ENCODE measurements around the gene BCOR. TPM values are rescaled to one million over a fixed set of nuclear protein-coding genes. Genes with fewer than 3 reads are reported as not detected.
A peak's percentile ranks its signal among the peaks of the same experiment; 100 is the strongest.

Gene BCOR
- total RNA-seq, 1 experiment from 2014 or later, result 21.8 TPM

GRCh38 chrX:40084471-40085101, 13.2 kb downstream of the BCOR start:
- H3K79me2 ChIP-seq (ENCODE audit: low read length), result peaks cover 94% of the 10 kb centered on the region
- BruUV-seq (replicated peaks), result no TSS peak
- TF ChIP-seq EZH2 (IDR thresholded peaks at IDR 0.05; ENCODE audit: low read length, unreplicated experiment) (no peak), EZH2phosphoT487 (IDR thresholded peaks at IDR 0.05; ENCODE audit: borderline replicate concordance, low read length) (no peak)
- TF ChIP-seq, protein P1, sequence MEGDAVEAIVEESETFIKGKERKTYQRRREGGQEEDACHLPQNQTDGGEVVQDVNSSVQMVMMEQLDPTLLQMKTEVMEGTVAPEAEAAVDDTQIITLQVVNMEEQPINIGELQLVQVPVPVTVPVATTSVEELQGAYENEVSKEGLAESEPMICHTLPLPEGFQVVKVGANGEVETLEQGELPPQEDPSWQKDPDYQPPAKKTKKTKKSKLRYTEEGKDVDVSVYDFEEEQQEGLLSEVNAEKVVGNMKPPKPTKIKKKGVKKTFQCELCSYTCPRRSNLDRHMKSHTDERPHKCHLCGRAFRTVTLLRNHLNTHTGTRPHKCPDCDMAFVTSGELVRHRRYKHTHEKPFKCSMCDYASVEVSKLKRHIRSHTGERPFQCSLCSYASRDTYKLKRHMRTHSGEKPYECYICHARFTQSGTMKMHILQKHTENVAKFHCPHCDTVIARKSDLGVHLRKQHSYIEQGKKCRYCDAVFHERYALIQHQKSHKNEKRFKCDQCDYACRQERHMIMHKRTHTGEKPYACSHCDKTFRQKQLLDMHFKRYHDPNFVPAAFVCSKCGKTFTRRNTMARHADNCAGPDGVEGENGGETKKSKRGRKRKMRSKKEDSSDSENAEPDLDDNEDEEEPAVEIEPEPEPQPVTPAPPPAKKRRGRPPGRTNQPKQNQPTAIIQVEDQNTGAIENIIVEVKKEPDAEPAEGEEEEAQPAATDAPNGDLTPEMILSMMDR (conservative IDR thresholded peaks at IDR 0.05; ENCODE audit: low read depth, low read length), result no peak
- ChIA-PET POLR2A (ENCODE audit: unreplicated experiment) (interaction anchor here (0.5 to 0.6 kb wide), 2 partner anchors 14 to 17 kb away, joined by 4 to 7 read pairs; no protein-coding TSS in a partner anchor), CTCF (interaction anchor here (0.5 to 0.6 kb wide), 2 partner anchors 12 to 66 kb away, joined by 3 to 7 read pairs; no protein-coding TSS in a partner anchor)
- no peaks in the 10 kb centered on the region for H3K27me3 ChIP-seq (ENCODE audit: low read length)
- H3K9me2 ChIP-seq (replicated peaks; ENCODE audit: low read length), result no peaks in the 10 kb centered on the region
- H3K4me3 ChIP-seq (ENCODE audit: low read length), result peak overlapping the region; percentile 74
- peak overlapping the region; percentile 100 for H3K4me2 ChIP-seq (ENCODE audit: low read length)
- intact Hi-C loops (cut with micrococcal nuclease), result no loop called here
- ATAC-seq, result no peak; the same call in 1 of the 2 replicates
- no peaks in the 10 kb centered on the region for H3F3A ChIP-seq (ENCODE audit: low read length, unreplicated experiment)
- peaks cover 36% of the 10 kb centered on the region for H3K4me1 ChIP-seq (ENCODE audit: insufficient read depth, low read length)
- no peaks in the 10 kb centered on the region for H3K9me3 ChIP-seq (ENCODE audit: low read length)
- H3K9ac ChIP-seq (ENCODE audit: low read length), result peak overlapping the region; percentile 56; the same call in 1 of the 2 replicates
- H4K20me1 ChIP-seq (ENCODE audit: low read length), result peaks cover 13% of the 10 kb centered on the region; the same call in 1 of the 2 replicates
- DNase-seq, result no peak
- peak overlapping the region; percentile 67 for H3K27ac ChIP-seq (ENCODE audit: low read length)
- H3K36me3 ChIP-seq (ENCODE audit: low read depth, low read length), result no peaks in the 10 kb centered on the region
- no peak overlapping the region for H2AFZ ChIP-seq (ENCODE audit: low read length)

GRCh38 chrX:40083979-40084359, 13.8 kb downstream of the BCOR start:
- H3K4me2 ChIP-seq (ENCODE audit: low read length), result peak overlapping the region; percentile 100
- no peaks in the 10 kb centered on the region for H3K9me3 ChIP-seq (ENCODE audit: low read length)
- peaks cover 13% of the 10 kb centered on the region; the same call in 1 of the 2 replicates for H4K20me1 ChIP-seq (ENCODE audit: low read length)
- H3K36me3 ChIP-seq (ENCODE audit: low read depth, low read length), result no peaks in the 10 kb centered on the region
- H3K27ac ChIP-seq (ENCODE audit: low read length), result no peak overlapping the region
- DNase-seq (no peak), ATAC-seq (no peak)
- BruUV-seq (replicated peaks), result no TSS peak
- ChIA-PET CTCF (interaction anchor here (0.5 kb wide), 1 partner anchor 13 kb away, joined by 3 read pairs; no protein-coding TSS in a partner anchor), POLR2A (ENCODE audit: unreplicated experiment) (no interaction called here)
- H3K79me2 ChIP-seq (ENCODE audit: low read length), result peaks cover 94% of the 10 kb centered on the region
- H3K27me3 ChIP-seq (ENCODE audit: low read length), result no peaks in the 10 kb centered on the region
- intact Hi-C loops (cut with micrococcal nuclease), result no loop called here
- peaks cover 30% of the 10 kb centered on the region for H3K4me1 ChIP-seq (ENCODE audit: insufficient read depth, low read length)
- no peaks in the 10 kb centered on the region for H3F3A ChIP-seq (ENCODE audit: low read length, unreplicated experiment)
- H3K9ac ChIP-seq (ENCODE audit: low read length), result peak overlapping the region; percentile 56
- TF ChIP-seq EZH2phosphoT487 (IDR thresholded peaks at IDR 0.05; ENCODE audit: borderline replicate concordance, low read length), result no peak
- TF ChIP-seq, protein P1 (conservative IDR thresholded peaks at IDR 0.05; ENCODE audit: low read depth, low read length), result no peak
- TF ChIP-seq EZH2 (IDR thresholded peaks at IDR 0.05; ENCODE audit: low read length, unreplicated experiment), result no peak
- H2AFZ ChIP-seq (ENCODE audit: low read length), result no peak overlapping the region
- peak overlapping the region; percentile 74 for H3K4me3 ChIP-seq (ENCODE audit: low read length)
- H3K9me2 ChIP-seq (replicated peaks; ENCODE audit: low read length), result no peaks in the 10 kb centered on the region
